ENCODE data around the gene TAB3. TPM values are rescaled to one million over a fixed set of nuclear protein-coding genes. Genes with fewer than 3 reads are reported as not detected.

TAB3 gene
- total RNA-seq, 1 experiment from 2014 or later = 13.5 TPM

- Histone ChIP-seq H4K8ac (replicated peaks; ENCODE audit: insufficient read length, low read depth, low read length) (no peak overlapping the region), H3K4me1 (ENCODE audit: insufficient read depth, low read length) (no peaks in the 10 kb centered on the region), H3K27me3 (ENCODE audit: insufficient read depth, low read length) (no peaks in the 10 kb centered on the region), H4K5ac (ENCODE audit: insufficient read length, low read depth, low read length) (no peak overlapping the region), H3T11ph (ENCODE audit: low read length) (no peak overlapping the region), H3K4ac (ENCODE audit: low read depth, low read length) (no peak overlapping the region), H2BK120ac (ENCODE audit: low read depth, low read length, poor library complexity, severe bottlenecking) (no peak overlapping the region), H3K27ac (ENCODE audit: insufficient read length, low read depth, low read length) (no peak overlapping the region), H3K79me2 (ENCODE audit: insufficient read depth, low read length) (no peaks in the 10 kb centered on the region), H4K91ac (ENCODE audit: insufficient read length, low read depth, low read length) (no peak overlapping the region), H3K9ac (ENCODE audit: extremely low read depth, insufficient read length, low read length) (no peak overlapping the region), H3K4me2 (ENCODE audit: insufficient read depth, insufficient read length, low read length) (no peak overlapping the region), H3K23ac (ENCODE audit: insufficient read length, low read depth, low read length) (no peak overlapping the region), H2BK5ac (ENCODE audit: insufficient read length, low read length) (no peak overlapping the region), H3K14ac (ENCODE audit: insufficient read depth, low read length) (no peak overlapping the region), H2BK12ac (ENCODE audit: insufficient read length, low read depth, low read length) (no peak overlapping the region), H3K18ac (ENCODE audit: insufficient read length, low read depth, low read length) (no peak overlapping the region), H2BK20ac (ENCODE audit: low read depth, low read length, poor library complexity, severe bottlenecking) (no peak overlapping the region), H3K9me3 (ENCODE audit: control insufficient read depth, low read depth, low read length) (no peaks in the 10 kb centered on the region), H2AFZ (ENCODE audit: low read length) (no peak overlapping the region), H3K79me1 (ENCODE audit: insufficient read depth, low read depth, low read length, poor library complexity, severe bottlenecking) (no peaks in the 10 kb centered on the region), H4K20me1 (ENCODE audit: control insufficient read depth, insufficient read depth, insufficient read length) (no peaks in the 10 kb centered on the region), H2BK15ac (ENCODE audit: low read depth, low read length) (no peak overlapping the region), H3K56ac (ENCODE audit: insufficient read length, low read depth, low read length) (no peak overlapping the region), H2AK5ac (ENCODE audit: insufficient read length, low read length) (no peak overlapping the region), H3K23me2 (ENCODE audit: insufficient read length, low read depth, low read length, poor library complexity, severe bottlenecking) (no peaks in the 10 kb centered on the region)
- peaks cover 48 to 51% of the 10 kb centered on the region in 2 experiments for H3K9me3 Mint-ChIP-seq
- TF ChIP-seq CTCF (conservative IDR thresholded peaks at IDR 0.05) = no peak
- no CpG with 5 or more reads among the region's 1 CpG for WGBS (ENCODE audit: extremely low coverage, insufficient read length, low lambda C conversion rate)
- no peak overlapping the region for H3K27ac Mint-ChIP-seq
- peaks cover 0 to 1% (median 0%) of the 10 kb centered on the region in 3 experiments; a peak in 3 of 7 replicates for H3K36me3 Mint-ChIP-seq (ENCODE audit: insufficient read depth in 1 of 3, low read depth in 3 of 3)
- no peaks in the 10 kb centered on the region for H3K27me3 Mint-ChIP-seq (ENCODE audit: low read depth)
- H3K4me1 Mint-ChIP-seq = no peaks in the 10 kb centered on the region
- no peak overlapping the region for H3K4me3 Mint-ChIP-seq
- no peak for DNase-seq
These were observed 42.9 kb upstream of the TAB3 start for GRCh38 chrX:30931920-30932319.

Data from H9 (cell line).